ENCODE measurements around the gene MGAT5B. TPM values are rescaled to one million over a fixed set of nuclear protein-coding genes. Genes with fewer than 3 reads are reported as not detected.

The MGAT5B gene
- total and polyA plus RNA-seq, 10 of the 15 experiments (the other 5 are each of a cell fraction or from before 2014, with no cell fraction given), result 0.13 TPM; not detected in 9

- no peak overlapping the region for H3K4me2 ChIP-seq (ENCODE audit: control insufficient read depth, insufficient read depth)
- POLR2A ChIA-PET, result no interaction called here
- H3K4me1 ChIP-seq (ENCODE audit: control insufficient read depth, insufficient read depth, low read length), result no peaks in the 10 kb centered on the region
- RAD21 ChIA-PET (ENCODE audit: unreplicated experiment), result no interaction called here
- SMC1A ChIA-PET (ENCODE audit: uncharacterized antibody, unreplicated experiment), result no interaction called here
- no peak overlapping the region for H2AFZ ChIP-seq (ENCODE audit: control insufficient read depth, low read depth, low read length)
- H3K9me3 ChIP-seq (replicated peaks; ENCODE audit: control insufficient read depth, insufficient read depth, low read length), result no peaks in the 10 kb centered on the region
- no peaks in the 10 kb centered on the region for H4K20me1 ChIP-seq (ENCODE audit: control insufficient read depth, insufficient read depth)
- BruUV-seq (replicated peaks), result no TSS peak
- FAIRE-seq (no peak), DNase-seq (ENCODE audit: low read depth, low spot score) (no peak), ATAC-seq (no peak)
- intact Hi-C loops (cut with micrococcal nuclease; ENCODE audit: unreplicated experiment) (no loop called here), in situ Hi-C loops (cut with MboI) (no loop called here)
- 49% methylated on average over 26 of the region's 27 CpGs for WGBS (ENCODE audit: insufficient coverage, insufficient replicate concordance, low lambda C conversion rate, missing lambda C conversion rate)
- no peaks in the 10 kb centered on the region for H3K36me3 ChIP-seq (ENCODE audit: control insufficient read depth in 2 of 2, insufficient read depth in 2 of 2, low read length in 1 of 2)
- no peak overlapping the region for H3K9ac ChIP-seq (ENCODE audit: control insufficient read depth, insufficient read depth, low read length)
- TF ChIP-seq CUX1 (IDR thresholded peaks at IDR 0.05; ENCODE audit: insufficient replicate concordance, low read depth, low read length), result no peak
- TF ChIP-seq RBBP5 (conservative IDR thresholded peaks at IDR 0.05), result no peak
- no peak for TF ChIP-seq BRCA1 (IDR thresholded peaks at IDR 0.05; ENCODE audit: low read depth, low read length)
- TF ChIP-seq ZBTB40 (IDR thresholded peaks at IDR 0.05; ENCODE audit: borderline replicate concordance), result no peak
- no peak for TF ChIP-seq HDAC2 (IDR thresholded peaks at IDR 0.05)
- TF ChIP-seq ZNF622 (IDR thresholded peaks at IDR 0.05), result no peak
- CTCF ChIA-PET, result no interaction called here
- H3K4me3 ChIP-seq, result no peak overlapping the region
- H3K79me2 ChIP-seq (ENCODE audit: control insufficient read depth, insufficient read depth, low read length), result no peaks in the 10 kb centered on the region
- no peaks in the 10 kb centered on the region; a peak in 2 of 4 replicates for H3K27me3 ChIP-seq (replicated peaks in 1 of 2; ENCODE audit: control insufficient read depth in 2 of 2, insufficient read depth in 2 of 2, low read length in 1 of 2)
- no peak overlapping the region for H3K27ac ChIP-seq (ENCODE audit: control insufficient read depth, insufficient read depth)
Measured at GRCh38 chr17:76948726-76949342, 80.6 kb downstream of the MGAT5B start.
